Panc1 (cell line): ENCODE measurements around the gene KLF16. TPM values are rescaled to one million over a fixed set of nuclear protein-coding genes. Genes with fewer than 3 reads are reported as not detected.

Experiments used
- ATAC-seq: fragments of 200-7000 bp; cut with Tn5 transposase; 2 replicates; pipeline ENCODE4 v1.9.1; 2020; ENCODE audit warnings: mild to moderate bottlenecking, moderate library complexity
- BruUV-seq: library from RNA; stranded (reverse); fragments of 400-500 nt; replicated peaks from 2 replicates; lab custom pipeline; 2021; lab: Mats Ljungman, UMichigan
- CTCF ChIA-PET: fragments of 300-600 bp; sonication (Branson Sonifier 250); formaldehyde crosslinking; loops from one replicate; lab custom pipeline; 2022; ENCODE audit warnings: antibody characterized with exemption; lab: Charles Lee
- POLR2A ChIA-PET: fragments of 300-600 bp; sonication (Branson Sonifier 250); formaldehyde crosslinking; loops from one replicate; lab custom pipeline; 2022; ENCODE audit warnings: antibody characterized with exemption; lab: Charles Lee
- DNase-seq: peaks from one replicate; pipeline ENCODE4 v3.0.0-alpha.2; 2010; ENCODE audit warnings: low read depth, low spot score
- H3K27ac ChIP-seq: 2 replicates; pipeline ENCODE4 v1.5.1; 2011; ENCODE audit warnings: mild to moderate bottlenecking, low read length, inconsistent platforms
- H3K27me3 ChIP-seq: fragments of 200-500 bp; sonication (Bioruptor generic); 2 replicates; pipeline ENCODE4 v1.6.0; 2014; ENCODE audit warnings: low read length, inconsistent platforms; ENCODE audit not compliant: control insufficient read depth, insufficient read depth
- H3K36me3 ChIP-seq: fragments of 200-500 bp; sonication (Bioruptor generic); 2 replicates; pipeline ENCODE4 v1.5.1; 2014; ENCODE audit warnings: inconsistent platforms, mild to moderate bottlenecking, low read length, moderate library complexity; ENCODE audit not compliant: control insufficient read depth, insufficient read depth
- H3K4me1 ChIP-seq: 2 replicates; pipeline ENCODE4 v1.5.1; 2011; ENCODE audit warnings: inconsistent platforms, mild to moderate bottlenecking, low read length, moderate library complexity; ENCODE audit not compliant: control insufficient read depth, insufficient read depth
- H3K4me3 ChIP-seq, 2 experiments: 2 replicates each; pipeline ENCODE4 v1.5.1; 2011 to 2012; ENCODE audit warnings: low read depth in 2 of 2, low read length in 2 of 2, mild to moderate bottlenecking in 2 of 2, inconsistent platforms in 1 of 2, moderate library complexity in 1 of 2
- H3K9me3 ChIP-seq: fragments of 200-500 bp; sonication (Bioruptor generic); 2 replicates; pipeline ENCODE4 v1.5.1; 2014; ENCODE audit warnings: low read depth, mild to moderate bottlenecking, inconsistent platforms, low read length, moderate library complexity; ENCODE audit not compliant: control insufficient read depth, insufficient read depth
- CTCF ChIP-seq: fragments of 450-650 bp; IDR thresholded peaks from 2 replicates; pipeline ENCODE4 v1.5.1; 2017; ENCODE audit warnings: mild to moderate bottlenecking
- POLR2AphosphoS5 ChIP-seq: IDR thresholded peaks from 2 replicates; pipeline ENCODE4 v1.6.1; 2012; ENCODE audit warnings: mild to moderate bottlenecking, low read depth, low read length, moderate library complexity
- SIN3A ChIP-seq: IDR thresholded peaks from 2 replicates; pipeline ENCODE4 v1.6.1; 2012; ENCODE audit warnings: low read depth, mild to moderate bottlenecking, low read length, moderate library complexity, borderline replicate concordance; ENCODE audit not compliant: insufficient read depth
- TCF7L2 ChIP-seq: IDR thresholded peaks from 2 replicates; pipeline ENCODE4 v1.6.1; 2011; ENCODE audit warnings: mild to moderate bottlenecking, low read depth, low read length, inconsistent platforms
- in situ Hi-C: cut with HindIII; loops from 2 replicates; pipeline ENCODE4 v1.10.0; 2016; ENCODE audit warnings: low sequenced_read_pairs, low pct_unique_long_range_greater_than_20kb
- intact Hi-C: fragments of 100-400 bp; cut with micrococcal nuclease; formaldehyde crosslinking; loops from one replicate; pipeline ENCODE4 v1.10.0; 2022; ENCODE audit not compliant: unreplicated experiment
- total RNA-seq: library from RNA; stranded (reverse); gene quantifications from one replicate; pipeline ENCODE4 v1.2.1, GENCODE V29; 2021; ENCODE audit not compliant: unreplicated experiment
- TF ChIP-seq, protein P1 (sequence below), 2 experiments: IDR thresholded peaks; 2 replicates each; pipeline ENCODE4 v1.6.1; 2011 to 2012; ENCODE audit warnings: low read depth in 2 of 2, control low read depth in 1 of 2, low read length in 1 of 2, mild to moderate bottlenecking in 1 of 2, moderate library complexity in 1 of 2; ENCODE audit not compliant: insufficient read depth in 1 of 2

Gene KLF16
- total RNA-seq, 1 experiment from 2014 or later = 79.3 TPM

DNA sequence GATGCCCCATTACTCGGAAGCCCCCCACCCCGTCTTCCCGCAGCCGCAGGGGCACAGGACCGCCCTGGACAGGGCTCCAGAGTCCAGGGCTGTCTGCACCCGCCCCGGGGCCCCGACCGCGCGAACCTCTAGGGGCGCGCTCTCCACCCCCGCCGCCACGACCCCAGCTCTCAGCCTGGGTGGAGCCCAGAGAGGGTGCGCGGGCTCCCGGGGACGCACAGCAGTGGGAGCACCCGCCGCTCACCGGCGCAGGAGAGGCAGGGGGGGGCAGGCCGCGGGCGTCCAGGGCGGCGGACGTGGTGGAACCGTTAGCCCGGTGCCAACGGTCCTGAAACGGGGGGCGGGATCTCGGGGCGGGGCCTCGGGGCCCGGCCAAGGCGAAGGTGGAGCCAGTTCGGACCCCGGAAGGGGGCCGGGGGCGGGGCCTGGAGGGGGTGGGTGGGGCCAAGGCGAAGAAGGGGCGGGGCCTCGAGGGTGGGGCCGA is 51.4 kb downstream of the KLF16 start, which contains the start of gene ATP8B3:
TSS of gene ATP8B3 (minus strand) at position 335 of the 484 bp plus-strand sequence. CDS start 540 bp downstream, outside the sequence.
- no peak for TF ChIP-seq SIN3A
- TF ChIP-seq CTCF = no peak
- TF ChIP-seq, protein P1, sequence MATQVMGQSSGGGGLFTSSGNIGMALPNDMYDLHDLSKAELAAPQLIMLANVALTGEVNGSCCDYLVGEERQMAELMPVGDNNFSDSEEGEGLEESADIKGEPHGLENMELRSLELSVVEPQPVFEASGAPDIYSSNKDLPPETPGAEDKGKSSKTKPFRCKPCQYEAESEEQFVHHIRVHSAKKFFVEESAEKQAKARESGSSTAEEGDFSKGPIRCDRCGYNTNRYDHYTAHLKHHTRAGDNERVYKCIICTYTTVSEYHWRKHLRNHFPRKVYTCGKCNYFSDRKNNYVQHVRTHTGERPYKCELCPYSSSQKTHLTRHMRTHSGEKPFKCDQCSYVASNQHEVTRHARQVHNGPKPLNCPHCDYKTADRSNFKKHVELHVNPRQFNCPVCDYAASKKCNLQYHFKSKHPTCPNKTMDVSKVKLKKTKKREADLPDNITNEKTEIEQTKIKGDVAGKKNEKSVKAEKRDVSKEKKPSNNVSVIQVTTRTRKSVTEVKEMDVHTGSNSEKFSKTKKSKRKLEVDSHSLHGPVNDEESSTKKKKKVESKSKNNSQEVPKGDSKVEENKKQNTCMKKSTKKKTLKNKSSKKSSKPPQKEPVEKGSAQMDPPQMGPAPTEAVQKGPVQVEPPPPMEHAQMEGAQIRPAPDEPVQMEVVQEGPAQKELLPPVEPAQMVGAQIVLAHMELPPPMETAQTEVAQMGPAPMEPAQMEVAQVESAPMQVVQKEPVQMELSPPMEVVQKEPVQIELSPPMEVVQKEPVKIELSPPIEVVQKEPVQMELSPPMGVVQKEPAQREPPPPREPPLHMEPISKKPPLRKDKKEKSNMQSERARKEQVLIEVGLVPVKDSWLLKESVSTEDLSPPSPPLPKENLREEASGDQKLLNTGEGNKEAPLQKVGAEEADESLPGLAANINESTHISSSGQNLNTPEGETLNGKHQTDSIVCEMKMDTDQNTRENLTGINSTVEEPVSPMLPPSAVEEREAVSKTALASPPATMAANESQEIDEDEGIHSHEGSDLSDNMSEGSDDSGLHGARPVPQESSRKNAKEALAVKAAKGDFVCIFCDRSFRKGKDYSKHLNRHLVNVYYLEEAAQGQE (IDR thresholded peaks at IDR 0.05; ENCODE audit: insufficient read depth in 1 of 2, low read depth in 2 of 2, low read length in 1 of 2) = no peak
- TF ChIP-seq POLR2AphosphoS5 = no peak
- no peak for TF ChIP-seq TCF7L2
- peak within 1 kb of the TSS; percentile 57 to 71 for H3K4me3 ChIP-seq
- DNase-seq (no peak), ATAC-seq (peak; percentile 47)
- no peaks in the 10 kb centered on the region for H3K27me3 ChIP-seq
- peaks cover 16% of the 10 kb centered on the region; the same call in 1 of the 2 replicates for H3K4me1 ChIP-seq
- intact Hi-C loops = no loop called here
- POLR2A ChIA-PET = no interaction called here
- H3K27ac ChIP-seq = peak within 1 kb of the TSS; percentile 88
- CTCF ChIA-PET = no interaction called here
- no TSS peak for BruUV-seq
- in situ Hi-C loops = no loop called here
- no peaks in the 10 kb centered on the region for H3K36me3 ChIP-seq
- no peaks in the 10 kb centered on the region for H3K9me3 ChIP-seq

- Histone ChIP-seq H3K27ac (peak overlapping the region; percentile 88), H3K9me3 (no peaks in the 10 kb centered on the region), H3K4me3 (peak overlapping the region; percentile 57 to 70), H3K4me1 (peaks cover 16% of the 10 kb centered on the region; the same call in 1 of the 2 replicates), H3K27me3 (no peaks in the 10 kb centered on the region), H3K36me3 (no peaks in the 10 kb centered on the region)
- intact Hi-C loops = no loop called here
- no TSS peak for BruUV-seq
- TF ChIP-seq SIN3A = no peak
- peak; percentile 22; the same call in 1 of the 2 replicates for TF ChIP-seq POLR2AphosphoS5
- POLR2A ChIA-PET = no interaction called here
- in situ Hi-C loops = no loop called here
- DNase-seq = no peak
- CTCF ChIA-PET = no interaction called here
- ATAC-seq = peak; percentile 62
Observed at GRCh38 chr19:1811472-1811894, 51.9 kb downstream of the KLF16 start.

DNA sequence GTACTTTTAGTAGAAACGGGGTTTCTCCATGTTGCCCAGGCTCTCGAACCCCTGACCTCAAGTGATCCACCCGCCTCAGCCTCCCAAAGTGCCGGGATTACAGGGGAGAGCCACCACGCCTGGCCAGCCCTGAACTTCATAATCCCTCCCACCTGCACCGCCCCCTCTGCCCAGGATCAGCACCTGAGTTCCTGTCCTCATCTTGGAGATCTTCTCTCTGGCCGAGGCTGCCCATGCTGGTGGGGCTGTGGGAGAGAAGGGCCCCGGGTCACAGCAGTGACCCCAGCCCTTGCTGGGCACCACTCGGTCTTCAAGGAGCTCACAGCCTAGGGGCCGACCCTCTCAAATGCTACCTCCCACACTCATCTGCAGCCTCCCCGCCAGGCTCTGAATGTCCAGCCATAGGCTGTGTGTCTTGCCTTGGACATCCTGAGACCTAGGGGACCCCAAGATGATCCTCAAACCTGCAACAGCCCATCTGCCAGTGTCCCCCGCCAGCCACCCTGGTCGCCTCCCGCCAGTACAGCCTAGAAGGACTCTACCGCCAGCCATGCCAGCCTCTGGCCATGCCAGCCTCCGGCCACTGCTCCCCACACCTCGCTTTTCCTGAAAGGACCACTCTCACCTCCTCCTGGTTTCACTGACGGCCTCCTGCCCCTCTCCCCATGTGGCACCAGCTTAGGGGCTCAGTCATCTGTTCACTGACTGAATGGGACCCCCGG is 52.8 kb downstream of the KLF16 start:
- in situ Hi-C loops (no loop called here), intact Hi-C loops (no loop called here)

More for the DNA sequence above, 52.8 kb downstream of the KLF16 start:
- H3K9me3 ChIP-seq = no peaks in the 10 kb centered on the region
- ATAC-seq (no peak), DNase-seq (no peak)
- peaks cover 16% of the 10 kb centered on the region; the same call in 1 of the 2 replicates for H3K4me1 ChIP-seq
- peak overlapping the region; percentile 88 for H3K27ac ChIP-seq
- CTCF ChIA-PET = no interaction called here
- TSS peak; percentile 69 for BruUV-seq
- no peaks in the 10 kb centered on the region for H3K36me3 ChIP-seq
- TF ChIP-seq CTCF = no peak
- no peak for TF ChIP-seq TCF7L2
- TF ChIP-seq, protein P1 (IDR thresholded peaks at IDR 0.05; ENCODE audit: insufficient read depth in 1 of 2, low read depth in 2 of 2, low read length in 1 of 2) = no peak
- no peak for TF ChIP-seq SIN3A
- no peak for TF ChIP-seq POLR2AphosphoS5
- H3K4me3 ChIP-seq = peak overlapping the region; percentile 57 to 70
- no peaks in the 10 kb centered on the region for H3K27me3 ChIP-seq
- POLR2A ChIA-PET = no interaction called here
